ENCODE data around the gene RAX.
A peak's percentile ranks its signal among the peaks of the same experiment; 100 is the strongest.
"Not testable (repeated sequence)": the region's sequence is repeated elsewhere in the genome, so short reads cannot be mapped to it uniquely, and the experiment has no call there.

Gene RAX

DNA sequence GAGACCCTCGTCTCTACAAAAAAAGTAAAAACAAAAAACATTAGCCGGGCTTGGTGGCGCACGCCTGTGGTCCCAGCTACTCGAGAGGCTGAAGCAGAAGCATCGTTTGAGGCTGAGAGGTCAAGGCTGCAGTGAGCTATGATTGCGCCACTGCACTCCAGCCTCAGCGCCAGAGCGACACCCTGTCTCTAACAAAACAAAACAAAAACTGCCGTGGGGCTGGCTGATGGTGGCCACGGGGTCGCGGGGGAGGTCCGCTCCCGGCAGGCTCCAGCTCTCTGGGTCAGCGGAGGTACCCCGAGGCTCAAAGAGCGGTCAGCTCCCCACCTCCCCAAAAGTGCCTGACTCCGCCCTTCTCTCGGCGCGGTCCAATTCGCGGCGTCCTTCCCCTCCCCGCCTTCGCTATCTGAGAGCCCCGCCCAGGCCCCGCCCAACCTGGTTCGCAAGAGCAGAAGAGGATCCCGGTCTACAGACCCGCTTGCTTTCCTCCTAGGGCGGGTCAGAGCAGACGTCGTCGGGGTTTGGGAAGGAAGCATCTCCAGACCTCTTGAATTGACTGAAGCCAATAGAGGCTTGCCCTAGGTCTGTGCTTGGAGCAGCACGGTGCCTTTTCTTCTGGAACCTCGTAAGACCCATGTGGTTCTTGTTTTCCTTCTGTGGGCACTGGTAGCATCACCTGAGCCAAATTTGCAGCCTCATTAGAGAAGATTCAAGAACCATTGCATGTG, 7.8 kb downstream of the RAX start:
- TF ChIP-seq, protein P1, sequence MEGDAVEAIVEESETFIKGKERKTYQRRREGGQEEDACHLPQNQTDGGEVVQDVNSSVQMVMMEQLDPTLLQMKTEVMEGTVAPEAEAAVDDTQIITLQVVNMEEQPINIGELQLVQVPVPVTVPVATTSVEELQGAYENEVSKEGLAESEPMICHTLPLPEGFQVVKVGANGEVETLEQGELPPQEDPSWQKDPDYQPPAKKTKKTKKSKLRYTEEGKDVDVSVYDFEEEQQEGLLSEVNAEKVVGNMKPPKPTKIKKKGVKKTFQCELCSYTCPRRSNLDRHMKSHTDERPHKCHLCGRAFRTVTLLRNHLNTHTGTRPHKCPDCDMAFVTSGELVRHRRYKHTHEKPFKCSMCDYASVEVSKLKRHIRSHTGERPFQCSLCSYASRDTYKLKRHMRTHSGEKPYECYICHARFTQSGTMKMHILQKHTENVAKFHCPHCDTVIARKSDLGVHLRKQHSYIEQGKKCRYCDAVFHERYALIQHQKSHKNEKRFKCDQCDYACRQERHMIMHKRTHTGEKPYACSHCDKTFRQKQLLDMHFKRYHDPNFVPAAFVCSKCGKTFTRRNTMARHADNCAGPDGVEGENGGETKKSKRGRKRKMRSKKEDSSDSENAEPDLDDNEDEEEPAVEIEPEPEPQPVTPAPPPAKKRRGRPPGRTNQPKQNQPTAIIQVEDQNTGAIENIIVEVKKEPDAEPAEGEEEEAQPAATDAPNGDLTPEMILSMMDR (IDR thresholded peaks at IDR 0.05; ENCODE audit: insufficient read depth, low read depth, low read length, missing control alignments), result no peak
- H3K4me3 ChIP-seq (ENCODE audit: low read length), result no peak overlapping the region
- peak; percentile 27 for DNase-seq (ENCODE audit: low read depth)

DNA sequence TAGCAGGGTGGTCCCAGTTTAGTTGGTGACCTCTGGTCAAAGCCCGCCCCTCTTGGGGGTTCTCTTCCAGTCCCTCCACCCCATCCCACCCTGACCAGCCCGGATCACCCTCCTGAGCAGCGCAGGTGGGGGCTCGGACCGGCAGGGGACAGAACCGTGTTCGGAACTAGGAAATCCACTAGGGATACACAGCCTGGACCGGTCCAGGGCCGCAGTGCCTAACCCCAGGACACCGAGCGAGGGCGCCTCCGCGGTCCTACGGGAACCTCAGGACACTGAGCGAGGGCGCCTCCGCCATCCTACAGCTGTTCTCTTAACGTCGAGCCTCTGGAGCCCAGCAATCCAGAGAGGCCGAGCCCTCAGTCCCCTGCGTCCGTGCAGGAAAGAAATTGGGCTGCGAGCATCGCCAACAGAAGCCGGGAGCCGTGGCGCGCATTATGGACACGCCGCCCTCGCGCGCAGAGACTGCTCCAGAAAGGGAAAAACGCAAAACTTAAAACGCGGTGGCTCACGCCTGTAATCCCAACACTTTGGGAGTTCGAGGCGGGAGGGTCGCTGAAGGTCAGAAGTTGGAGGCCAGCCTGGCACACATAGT, 8.5 kb downstream of the RAX start:
- DNase-seq (ENCODE audit: low read depth), result no peak
- H3K4me3 ChIP-seq (ENCODE audit: low read length), result no peak overlapping the region
- TF ChIP-seq, protein P1 (IDR thresholded peaks at IDR 0.05; ENCODE audit: insufficient read depth, low read depth, low read length, missing control alignments), result no peak

DNA sequence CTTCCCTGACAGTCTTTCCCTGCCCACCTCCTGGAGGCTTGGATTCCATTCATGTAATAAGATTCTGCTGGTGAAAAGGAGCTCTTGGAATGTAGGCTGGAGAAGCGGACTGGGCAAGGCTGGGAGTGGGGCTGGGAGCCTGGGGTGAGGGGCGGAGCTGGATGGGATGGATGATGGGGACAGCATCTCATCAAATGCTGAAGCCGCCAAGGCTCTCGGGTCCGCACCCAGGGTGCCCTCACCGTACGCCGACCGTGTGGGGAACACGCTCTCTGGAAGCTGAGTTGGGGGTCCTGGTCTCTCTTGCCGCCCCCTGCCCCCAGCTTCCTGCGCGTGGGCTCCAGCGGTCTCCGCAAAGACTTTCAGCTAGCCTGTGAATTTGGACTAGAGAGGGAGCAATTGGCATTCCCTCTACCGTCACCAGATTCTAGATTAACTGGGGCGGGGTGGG, 9.1 kb downstream of the RAX start:
- H3K4me3 ChIP-seq (ENCODE audit: low read length), result no peak overlapping the region

DNA sequence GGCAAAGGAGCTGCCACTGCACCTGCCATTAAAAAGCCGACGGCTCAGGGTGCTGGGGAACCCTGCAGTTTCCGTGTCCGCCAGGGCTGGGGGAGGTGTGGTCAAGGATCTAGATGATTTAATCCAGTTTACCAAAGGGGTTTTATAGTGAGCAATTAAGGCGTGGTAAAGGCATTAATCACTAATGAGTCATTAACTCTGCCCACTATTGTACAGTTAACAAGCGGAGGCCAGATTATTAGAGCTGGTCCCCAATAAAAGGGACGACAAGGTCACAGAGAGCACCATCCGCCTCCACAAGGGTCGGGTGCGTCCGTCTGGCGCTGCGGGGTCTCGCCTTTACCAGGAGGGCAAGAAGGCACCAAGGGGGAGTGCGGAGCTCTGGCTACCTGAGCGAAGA, 9.6 kb downstream of the RAX start:
- no peak overlapping the region for H3K4me3 ChIP-seq (ENCODE audit: low read length)
- DNase-seq (ENCODE audit: low read depth), result peak; percentile 68
- TF ChIP-seq, protein P1 (IDR thresholded peaks at IDR 0.05; ENCODE audit: insufficient read depth, low read depth, low read length, missing control alignments), result no peak

More for the DNA sequence above, 9.1 kb downstream of the RAX start:
- TF ChIP-seq, protein P1 (IDR thresholded peaks at IDR 0.05; ENCODE audit: insufficient read depth, low read depth, low read length, missing control alignments), result no peak
- no peak for DNase-seq (ENCODE audit: low read depth)

DNA sequence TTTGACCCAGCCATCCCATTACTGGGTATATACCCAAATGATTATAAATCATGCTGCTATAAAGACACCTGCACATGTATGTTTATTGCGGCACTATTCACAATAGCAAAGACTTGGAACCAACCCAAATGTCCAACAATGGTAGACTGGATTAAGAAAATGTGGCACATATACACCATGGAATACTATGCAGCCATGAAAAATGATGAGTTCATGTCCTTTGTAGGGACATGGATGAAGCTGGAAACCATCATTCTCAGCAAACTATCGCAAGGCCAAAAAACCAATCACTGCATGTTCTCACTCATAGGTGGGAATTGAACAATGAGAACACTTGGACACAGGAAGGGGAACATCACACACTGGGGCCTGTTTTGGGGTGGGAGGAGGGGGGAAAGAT, 11.0 kb downstream of the RAX start:
- H3K4me3 ChIP-seq (ENCODE audit: low read length); DNase-seq (ENCODE audit: low read depth): not testable (repeated sequence)

DNA sequence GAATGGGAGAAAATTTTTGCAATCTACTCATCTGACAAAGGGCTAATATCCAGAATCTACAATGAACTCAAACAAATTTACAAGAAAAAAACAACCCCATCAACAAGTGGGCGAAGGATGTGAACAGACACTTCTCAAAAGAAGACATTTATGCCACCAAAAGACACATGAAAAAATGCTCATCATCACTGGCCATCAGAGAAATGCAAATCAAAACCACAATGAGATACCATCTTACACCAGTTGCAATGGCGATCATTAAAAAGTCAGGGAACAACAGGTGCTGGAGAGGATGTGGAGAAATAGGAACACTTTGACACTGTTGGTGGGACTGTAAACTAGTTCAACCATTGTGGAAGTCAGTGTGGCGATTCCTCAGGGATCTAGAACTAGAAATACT, 11.4 kb downstream of the RAX start:
- not testable (repeated sequence) for DNase-seq (ENCODE audit: low read depth); H3K4me3 ChIP-seq (ENCODE audit: low read length)

DNA sequence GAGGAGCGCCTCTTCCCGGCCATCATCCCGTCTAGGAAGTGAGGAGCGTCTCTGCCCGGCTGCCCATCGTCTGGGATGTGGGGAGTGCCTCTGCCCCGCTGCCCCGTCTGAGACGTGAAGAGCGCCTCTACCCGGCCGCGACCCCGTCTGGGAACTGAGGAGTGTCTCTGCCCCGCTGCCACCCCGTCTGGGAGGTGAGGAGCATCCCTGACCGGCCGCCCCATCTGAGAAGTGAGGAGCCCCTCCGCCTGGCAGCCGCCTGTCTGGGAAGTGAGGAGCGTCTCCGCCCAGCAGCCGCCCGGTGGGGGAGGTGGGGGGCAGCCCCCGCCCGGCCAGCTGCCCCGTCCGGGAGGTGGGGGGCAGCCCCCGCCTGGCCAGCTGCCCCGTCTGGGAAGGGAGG, 17.8 kb downstream of the RAX start:
- not testable (repeated sequence) for H3K4me3 ChIP-seq (ENCODE audit: low read length); DNase-seq (ENCODE audit: low read depth)

DNA sequence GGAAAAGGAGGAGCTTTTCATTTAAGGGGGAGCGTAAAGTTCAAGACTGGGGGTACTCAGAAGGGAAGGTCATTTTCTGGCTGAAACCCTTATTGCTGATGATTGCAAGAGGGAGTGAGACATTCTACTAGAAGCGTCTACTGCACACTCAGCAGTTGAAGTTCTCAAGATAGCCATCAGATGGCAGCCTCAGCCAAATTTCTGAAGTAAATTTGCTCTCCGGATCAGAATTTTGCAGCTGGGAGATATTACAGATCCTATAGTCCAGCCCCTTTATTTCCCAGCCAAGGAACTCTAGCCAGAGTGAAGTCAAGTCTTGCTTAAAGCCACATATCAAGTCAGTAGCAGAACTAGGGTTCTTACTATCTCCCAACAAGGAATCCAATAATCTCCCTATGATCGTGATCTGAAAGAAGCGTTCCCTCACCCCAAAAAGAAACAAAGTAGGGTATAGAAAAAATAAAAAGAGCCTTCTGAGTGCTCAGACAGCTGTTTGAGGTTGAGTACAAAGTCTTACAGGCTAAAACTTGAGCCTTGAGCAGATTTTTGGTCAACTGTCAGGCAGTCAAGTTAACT, 24.0 kb downstream of the RAX start:
- peak; percentile 75 for DNase-seq (ENCODE audit: low read depth)
- H3K4me3 ChIP-seq (ENCODE audit: low read length), result no peak overlapping the region

More for the DNA sequence above, 24.0 kb downstream of the RAX start:
- TF ChIP-seq, protein P1 (IDR thresholded peaks at IDR 0.05; ENCODE audit: insufficient read depth, low read depth, low read length, missing control alignments), result peak; percentile 87

All from epithelial cell of esophagus (primary cell).